ENCODE data around the gene IQCK. TPM values are rescaled to one million over a fixed set of nuclear protein-coding genes. Genes with fewer than 3 reads are reported as not detected.

IQCK gene
- total and polyA plus RNA-seq, 2 donors (not counting 3 experiments of a cell fraction or from before 2014, with no cell fraction given) = 17.2 to 18.1 TPM

GRCh38 chr16:19691161-19691711 lies 26.8 kb upstream of the IQCK start:
- DNase-seq (ENCODE audit: low read depth, low spot score) = peak; percentile 25
- no peaks in the 10 kb centered on the region for H3K79me2 ChIP-seq (ENCODE audit: control insufficient read depth, insufficient read depth, low read length)
- H3K4me1 ChIP-seq (ENCODE audit: control insufficient read depth, extremely low read depth, insufficient read depth, low read length) = peaks cover 3% of the 10 kb centered on the region
- ChIA-PET POLR2A (no interaction called here), CTCF (interaction anchor here (1.4 kb wide), 1 partner anchor 196 kb away, joined by 3 read pairs; no protein-coding TSS in a partner anchor)
- H3K9ac ChIP-seq (replicated peaks; ENCODE audit: extremely low read depth, insufficient read depth, low read length) = no peak overlapping the region
- BruUV-seq (replicated peaks) = no TSS peak
- H2AFZ ChIP-seq (ENCODE audit: low read depth, low read length) = no peak overlapping the region
- H4K20me1 ChIP-seq (replicated peaks; ENCODE audit: control insufficient read depth, extremely low read depth, insufficient read depth, low read length) = no peaks in the 10 kb centered on the region
- no peak overlapping the region for H3K27ac ChIP-seq (ENCODE audit: insufficient read depth, low read depth, low read length)
- TF ChIP-seq MYC (IDR thresholded peaks at IDR 0.05; ENCODE audit: low read depth, low read length) = no peak
- TF ChIP-seq EZH2 (IDR thresholded peaks at IDR 0.05; ENCODE audit: borderline replicate concordance, low read depth, low read length, severe bottlenecking) = no peak
- TF ChIP-seq MAX (IDR thresholded peaks at IDR 0.05; ENCODE audit: insufficient read depth, insufficient read length) = no peak
- TF ChIP-seq CTCF (IDR thresholded peaks at IDR 0.05; ENCODE audit: extremely low read depth in 1 of 2, insufficient read depth in 1 of 2, low read depth in 1 of 2, low read length in 2 of 2) = no peak
- no peak overlapping the region for H3K4me2 ChIP-seq (ENCODE audit: insufficient read depth, low read length)
- H3K36me3 ChIP-seq (ENCODE audit: control insufficient read depth in 2 of 2, extremely low read depth in 1 of 2, insufficient read depth in 2 of 2, low read length in 2 of 2) = peaks cover 4 to 8% of the 10 kb centered on the region in 2 experiments
- H3K9me1 ChIP-seq (replicated peaks; ENCODE audit: control insufficient read depth, extremely low read depth, insufficient read depth, low read length) = no peaks in the 10 kb centered on the region
- no peaks in the 10 kb centered on the region for H3K9me3 ChIP-seq (replicated peaks; ENCODE audit: control insufficient read depth, insufficient read depth, low read length)
- H3K27me3 ChIP-seq (ENCODE audit: control insufficient read depth in 2 of 2, insufficient read depth in 2 of 2, low read length in 2 of 2) = no peaks in the 10 kb centered on the region
- dilution Hi-C loops (cut with MboI; ENCODE audit: extremely low pct_ligation_motif_present, low sequenced_read_pairs) (no loop called here), intact Hi-C loops (cut with micrococcal nuclease) (loop anchor here (10.0 kb wide), 1 partner anchor 86 kb away; no protein-coding TSS in a partner anchor)
- no peak for FAIRE-seq
- no peak overlapping the region for H3K4me3 ChIP-seq (replicated peaks in 1 of 3; ENCODE audit: insufficient read depth in 1 of 3, low read depth in 1 of 3, low read length in 3 of 3)

GRCh38 chr16:19694989-19695388 lies 23.1 kb upstream of the IQCK start:
- no peak overlapping the region for H3K4me3 ChIP-seq (replicated peaks in 1 of 3; ENCODE audit: insufficient read depth in 1 of 3, low read depth in 1 of 3, low read length in 3 of 3)
- DNase-seq (ENCODE audit: low read depth, low spot score) (no peak), FAIRE-seq (no peak)
- dilution Hi-C loops (cut with MboI; ENCODE audit: extremely low pct_ligation_motif_present, low sequenced_read_pairs) (no loop called here), intact Hi-C loops (cut with micrococcal nuclease) (loop anchor here (10.0 kb wide), 1 partner anchor 90 kb away; no protein-coding TSS in a partner anchor)
- peaks cover 7 to 19% of the 10 kb centered on the region in 2 experiments for H3K36me3 ChIP-seq (ENCODE audit: control insufficient read depth in 2 of 2, extremely low read depth in 1 of 2, insufficient read depth in 2 of 2, low read length in 2 of 2)
- no peaks in the 10 kb centered on the region for H3K27me3 ChIP-seq (ENCODE audit: control insufficient read depth in 2 of 2, insufficient read depth in 2 of 2, low read length in 2 of 2)
- H3K4me2 ChIP-seq (ENCODE audit: insufficient read depth, low read length) = no peak overlapping the region
- ChIA-PET POLR2A (no interaction called here), CTCF (interaction anchor here (0.7 to 2.7 kb wide), 4 partner anchors 14 to 189 kb away, joined by 3 to 11 read pairs (median 6); no protein-coding TSS in a partner anchor)
- no TSS peak for BruUV-seq (replicated peaks)
- H4K20me1 ChIP-seq (replicated peaks; ENCODE audit: control insufficient read depth, extremely low read depth, insufficient read depth, low read length) = no peaks in the 10 kb centered on the region
- H3K9me3 ChIP-seq (replicated peaks; ENCODE audit: control insufficient read depth, insufficient read depth, low read length) = no peaks in the 10 kb centered on the region
- TF ChIP-seq CTCF (IDR thresholded peaks at IDR 0.05; ENCODE audit: extremely low read depth in 1 of 2, insufficient read depth in 1 of 2, low read depth in 1 of 2, low read length in 2 of 2) = no peak
- TF ChIP-seq JUN (IDR thresholded peaks at IDR 0.05; ENCODE audit: borderline replicate concordance, insufficient read depth, insufficient read length, low read depth) = no peak
- no peak for TF ChIP-seq POLR2A (IDR thresholded peaks at IDR 0.05; ENCODE audit: low read depth, low read length)
- TF ChIP-seq EZH2 (IDR thresholded peaks at IDR 0.05; ENCODE audit: borderline replicate concordance, low read depth, low read length, severe bottlenecking) = no peak
- TF ChIP-seq MYC (IDR thresholded peaks at IDR 0.05; ENCODE audit: low read depth, low read length) = no peak
- no peak for TF ChIP-seq MAX (IDR thresholded peaks at IDR 0.05; ENCODE audit: insufficient read depth, insufficient read length)
- TF ChIP-seq POLR2AphosphoS5 (IDR thresholded peaks at IDR 0.05; ENCODE audit: insufficient read depth, low read depth, low read length) = no peak
- no peak for TF ChIP-seq GATA2 (IDR thresholded peaks at IDR 0.05; ENCODE audit: insufficient read depth, insufficient read length, low read depth, low read length)
- TF ChIP-seq FOS (IDR thresholded peaks at IDR 0.05; ENCODE audit: borderline replicate concordance, insufficient read depth, low read length) = no peak
- peaks cover 10% of the 10 kb centered on the region for H3K4me1 ChIP-seq (ENCODE audit: control insufficient read depth, extremely low read depth, insufficient read depth, low read length)
- H3K27ac ChIP-seq (ENCODE audit: insufficient read depth, low read depth, low read length) = no peak overlapping the region
- no peak overlapping the region for H3K9ac ChIP-seq (replicated peaks; ENCODE audit: extremely low read depth, insufficient read depth, low read length)
- H2AFZ ChIP-seq (ENCODE audit: low read depth, low read length) = no peak overlapping the region
- no peaks in the 10 kb centered on the region for H3K79me2 ChIP-seq (ENCODE audit: control insufficient read depth, insufficient read depth, low read length)
- H3K9me1 ChIP-seq (replicated peaks; ENCODE audit: control insufficient read depth, extremely low read depth, insufficient read depth, low read length) = no peaks in the 10 kb centered on the region

All from endothelial cell of umbilical vein (primary cell).